Measurements from ENCODE around the gene SPACA7. TPM values are rescaled to one million over a fixed set of nuclear protein-coding genes. Genes with fewer than 3 reads are reported as not detected.

Gene SPACA7
- total RNA-seq, 1 donor from 2014 or later = not detected

DNA sequence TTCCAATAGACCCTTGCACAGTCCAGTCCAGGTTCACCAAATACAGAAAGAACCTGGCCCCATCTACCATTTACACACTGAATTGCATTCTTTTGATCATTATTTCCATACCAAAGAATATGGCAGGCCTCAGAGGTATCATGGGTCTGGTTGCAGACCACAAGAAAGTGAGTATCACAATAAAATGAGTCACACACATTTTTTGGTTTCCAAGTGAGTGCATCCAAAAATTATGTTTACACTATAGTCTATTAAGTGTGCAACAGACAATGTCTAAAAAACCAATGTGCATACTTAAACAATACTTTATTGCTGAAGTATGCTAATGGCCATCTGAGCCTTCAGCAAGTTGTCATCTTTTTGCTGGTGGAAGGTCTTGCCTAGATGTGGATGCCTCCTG is 105.3 kb downstream of the SPACA7 start:
- no peak for DNase-seq
- intact Hi-C loops (cut with micrococcal nuclease) = no loop called here
- no peak for ATAC-seq

DNA sequence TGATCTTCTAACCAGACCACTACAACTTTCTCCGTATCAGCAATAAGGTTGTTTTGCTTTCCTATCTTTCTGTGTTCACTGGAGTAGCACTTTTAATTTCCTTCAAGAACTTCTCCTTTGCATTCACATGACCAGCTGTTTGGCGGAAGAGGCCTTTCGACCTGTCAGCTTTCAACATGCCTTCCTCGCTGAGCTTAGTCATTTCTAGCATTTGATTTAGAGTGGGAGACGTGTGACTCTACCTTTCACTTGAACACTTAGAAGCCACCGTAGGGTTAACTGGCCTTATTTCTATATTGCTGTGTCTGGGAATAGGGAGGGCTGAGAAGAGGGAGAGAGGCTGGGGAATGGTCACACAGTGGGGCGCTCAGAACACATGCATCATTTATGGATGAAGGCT is 107.1 kb downstream of the SPACA7 start:
- no peak for DNase-seq
- ATAC-seq = no peak
- intact Hi-C loops (cut with micrococcal nuclease) = no loop called here

Other genes starting within 250 kb of the SPACA7 start
- gene TUBGCP3, start 211.8 kb downstream of the SPACA7 start, total RNA-seq = 16.0 TPM

All from left ventricle myocardium superior (tissue), 1 donor.